HG03196 (cell line): ENCODE measurements around the gene NAMPT.
"Not testable (repeated sequence)": the region's sequence is repeated elsewhere in the genome, so short reads cannot be mapped to it uniquely, and the experiment has no call there.

ENCODE experiments used
- ATAC-seq: cut with Tn5 transposase; IDR thresholded peaks from one replicate; pipeline ENCODE4 v1.9.1; 2021; ENCODE audit not compliant: unreplicated experiment

NAMPT gene

DNA sequence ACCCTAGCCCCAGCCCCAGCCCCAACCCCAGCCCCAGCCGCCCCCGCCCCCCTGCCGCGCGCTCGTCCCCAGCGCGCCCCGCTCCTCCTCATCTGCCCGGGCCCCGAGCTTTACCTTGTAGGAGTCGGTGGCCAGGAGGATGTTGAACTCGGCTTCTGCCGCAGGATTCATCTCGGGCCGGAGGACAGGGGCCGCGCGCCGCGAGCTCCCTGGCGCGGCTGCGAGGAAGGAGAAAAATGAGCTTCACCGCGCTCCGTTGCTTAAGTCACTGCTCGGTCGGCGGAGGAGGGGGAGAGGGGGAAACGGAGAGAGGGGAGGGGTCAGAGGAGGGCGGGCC lies at the start of gene NAMPT:
TSS of gene NAMPT (minus strand) at position 270 of the 337 bp plus-strand sequence. CDS start at position 171, 99 bp downstream.
- no peak for ATAC-seq

DNA sequence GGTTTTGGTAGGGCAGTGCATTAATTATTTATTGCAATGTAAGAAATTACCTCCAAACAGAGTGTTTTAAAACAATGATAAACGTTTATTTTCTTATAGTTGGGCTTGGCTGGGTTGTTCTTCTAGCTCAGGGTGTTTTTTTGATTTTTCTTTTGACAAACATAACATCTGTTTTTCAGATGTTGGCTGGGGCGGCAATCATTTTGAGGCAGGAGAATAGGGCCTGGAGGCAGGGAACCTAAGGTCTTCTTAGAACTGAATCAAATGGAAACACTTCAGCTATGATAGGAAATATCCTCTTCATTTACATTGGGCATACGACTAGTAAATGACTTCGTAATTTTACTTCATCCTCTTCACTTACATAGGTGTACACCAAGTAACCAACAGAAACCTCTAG lies 47.4 kb upstream of the NAMPT start:
- ATAC-seq = no peak

DNA sequence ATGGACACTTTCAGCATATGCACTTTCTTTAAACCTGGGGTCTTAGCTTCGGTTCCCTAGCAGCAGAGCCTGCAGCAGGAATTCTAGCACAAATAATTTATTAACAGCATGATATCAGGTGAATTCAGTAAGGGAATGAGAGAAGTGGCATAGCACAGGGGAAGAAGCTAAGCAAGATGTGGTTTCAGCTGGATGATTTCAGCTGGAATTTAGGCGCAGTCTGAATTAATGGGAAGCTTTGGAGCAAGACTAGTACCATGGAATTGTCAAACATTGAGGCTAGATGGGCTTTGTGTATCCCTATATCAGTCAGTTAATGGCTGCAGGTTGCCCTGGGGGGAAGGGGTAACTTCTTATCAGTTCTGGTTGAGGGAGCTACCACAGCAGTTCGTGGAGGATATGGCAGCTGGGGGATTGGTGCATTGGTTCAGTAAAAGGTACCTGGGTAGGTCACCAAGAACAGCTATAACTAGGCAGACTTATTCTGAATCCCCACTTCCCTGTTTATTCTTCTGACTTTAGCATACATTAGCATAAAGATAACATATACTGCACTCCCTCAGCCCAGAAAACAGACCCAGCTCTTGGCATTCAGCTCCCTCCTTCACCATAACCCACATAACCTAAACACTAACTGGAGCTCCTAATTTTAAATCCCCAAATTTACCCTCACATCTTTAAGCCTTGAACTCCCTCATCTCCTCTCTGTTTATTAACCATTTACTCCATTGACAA lies 46.8 kb upstream of the NAMPT start:
- no peak for ATAC-seq

DNA sequence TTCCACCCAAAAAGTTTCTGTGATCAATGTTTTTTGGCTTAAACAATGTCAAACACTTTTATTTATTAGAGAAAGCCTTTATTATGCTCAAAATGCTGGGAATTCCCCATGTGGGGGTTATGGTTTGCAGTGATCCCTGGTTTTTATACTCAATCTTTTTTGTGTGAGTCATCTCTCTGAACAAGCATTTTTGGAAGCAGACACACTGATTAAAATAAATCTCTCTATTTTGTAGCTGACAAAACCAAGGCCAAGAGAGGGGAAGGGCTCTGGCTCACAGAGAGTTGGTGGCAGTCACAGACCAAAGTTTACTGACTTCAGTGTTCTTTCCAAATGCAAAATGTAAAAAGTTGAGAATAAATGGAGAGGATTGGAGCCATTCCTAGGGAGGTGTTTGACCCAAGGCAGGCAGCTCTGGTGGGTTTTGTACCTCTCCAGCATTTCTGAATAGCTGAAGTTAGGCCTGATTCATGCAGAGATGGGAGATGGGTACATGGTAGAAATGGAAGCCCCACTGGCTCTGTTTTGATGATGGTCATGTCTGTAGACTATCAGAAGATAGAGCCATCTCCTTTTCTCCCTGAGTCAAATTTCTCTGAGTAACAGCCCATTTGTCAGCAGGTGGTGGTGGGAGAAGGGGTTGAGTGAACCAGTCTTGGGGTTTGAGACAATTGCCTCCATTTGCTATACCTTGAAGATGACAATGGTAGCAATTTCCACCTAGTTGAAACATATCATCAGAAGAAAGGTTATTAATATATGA lies 45.4 kb upstream of the NAMPT start:
- ATAC-seq = no peak

DNA sequence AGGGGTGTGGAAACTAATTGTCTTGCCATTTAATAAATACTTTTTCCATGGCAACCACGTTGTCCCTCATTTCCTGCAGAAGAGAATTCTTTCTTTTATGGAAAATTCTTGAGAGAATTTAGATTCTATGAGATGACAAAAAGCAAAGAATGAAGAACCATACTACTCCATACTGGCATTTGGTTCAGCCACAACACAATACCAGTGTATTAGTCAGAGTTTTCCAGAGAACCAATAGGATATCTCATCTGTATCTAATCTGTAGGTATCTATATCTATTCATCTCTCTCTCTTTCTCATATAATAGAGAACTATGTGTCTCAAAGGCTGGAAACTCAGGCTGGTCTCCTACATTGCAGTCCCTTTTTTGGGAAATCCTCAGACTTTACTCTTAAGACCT lies 44.6 kb upstream of the NAMPT start:
- no peak for ATAC-seq

DNA sequence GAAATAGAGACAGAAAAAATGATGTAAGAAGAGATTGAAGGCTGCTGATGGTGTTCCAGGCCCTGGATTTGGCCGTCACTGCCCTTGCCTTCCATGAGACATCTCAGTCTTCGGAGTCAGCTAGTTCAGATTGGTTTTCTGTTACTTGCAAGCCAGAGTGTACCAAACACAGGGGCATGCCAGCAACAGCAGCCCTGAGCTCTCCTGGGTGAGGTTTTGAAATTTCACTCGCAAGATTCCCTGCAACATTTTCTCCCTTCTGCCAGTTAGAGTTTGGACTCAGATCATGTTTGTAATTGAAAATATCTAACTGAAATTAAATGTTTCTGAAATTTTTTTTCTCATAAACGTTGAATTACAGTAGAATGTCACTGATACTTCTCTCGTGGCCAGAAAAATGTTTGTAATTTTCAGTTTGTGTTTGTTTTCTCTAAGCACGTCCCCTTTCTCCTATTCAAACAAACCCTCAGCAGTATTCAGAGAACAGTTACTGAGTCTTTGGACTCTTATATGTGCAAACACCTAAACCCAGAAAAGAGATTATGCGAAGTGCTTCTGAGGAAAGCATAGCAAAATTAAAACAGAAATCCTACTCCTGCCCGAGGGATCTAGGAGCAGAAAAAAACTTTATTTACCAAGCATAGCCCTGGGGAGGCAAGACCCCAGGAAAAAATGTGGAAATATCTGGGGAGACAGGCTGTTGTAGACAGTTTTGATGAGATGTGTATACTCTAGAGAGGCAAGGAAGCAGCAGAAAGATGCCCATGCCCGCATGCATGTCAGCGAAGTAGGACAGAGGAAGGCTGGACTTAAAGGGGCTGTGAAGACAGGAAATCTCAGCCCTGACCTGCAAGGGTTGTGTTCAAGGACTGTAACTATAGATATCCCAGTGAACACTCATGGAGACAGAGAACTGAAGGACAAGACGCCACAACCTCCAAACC lies 43.0 kb upstream of the NAMPT start:
- ATAC-seq = no peak

DNA sequence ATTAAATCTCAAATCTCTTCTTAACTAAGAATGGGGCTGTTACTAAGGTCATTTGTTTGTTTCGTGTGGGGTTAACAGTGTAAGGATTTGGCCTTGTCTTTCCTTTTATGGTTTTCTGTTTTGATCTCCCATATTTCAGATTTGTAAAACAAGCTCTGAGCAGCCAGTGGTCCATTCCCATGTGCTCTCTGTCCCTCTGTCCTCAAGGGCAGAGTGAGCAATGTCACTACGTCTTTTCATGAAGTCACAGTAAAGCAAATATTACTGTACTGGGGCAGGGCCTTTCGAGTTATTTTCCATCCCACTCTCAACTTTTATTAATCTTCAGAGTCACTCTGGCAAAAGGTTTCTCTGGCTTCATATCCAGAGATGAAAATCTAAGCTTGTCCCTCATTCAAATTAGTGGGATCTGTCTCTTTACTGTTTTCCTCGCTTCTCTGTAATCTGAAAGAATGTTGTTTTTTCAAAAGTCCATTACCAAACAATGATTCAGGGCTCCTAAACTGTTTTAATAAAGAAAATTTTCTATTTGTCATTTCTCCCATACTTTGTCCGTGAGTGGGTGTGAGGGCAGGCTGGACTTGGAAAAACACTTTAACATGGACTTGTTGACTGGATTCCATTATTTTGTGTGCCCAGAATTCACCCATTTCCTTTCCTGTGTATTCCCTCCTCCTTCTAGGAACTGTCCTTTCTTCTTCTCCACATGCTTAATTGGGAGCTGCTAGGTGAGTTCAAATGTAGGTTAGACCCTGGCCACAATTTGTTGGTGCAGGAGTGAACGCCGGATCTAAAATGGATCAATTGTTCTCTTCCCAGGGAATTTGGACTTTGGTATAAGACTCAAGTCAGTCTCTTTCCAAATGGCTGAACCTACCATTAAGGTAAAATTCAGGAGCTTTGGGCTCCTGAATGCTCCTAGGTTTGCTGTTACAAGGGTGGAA lies 42.1 kb upstream of the NAMPT start:
- no peak for ATAC-seq

DNA sequence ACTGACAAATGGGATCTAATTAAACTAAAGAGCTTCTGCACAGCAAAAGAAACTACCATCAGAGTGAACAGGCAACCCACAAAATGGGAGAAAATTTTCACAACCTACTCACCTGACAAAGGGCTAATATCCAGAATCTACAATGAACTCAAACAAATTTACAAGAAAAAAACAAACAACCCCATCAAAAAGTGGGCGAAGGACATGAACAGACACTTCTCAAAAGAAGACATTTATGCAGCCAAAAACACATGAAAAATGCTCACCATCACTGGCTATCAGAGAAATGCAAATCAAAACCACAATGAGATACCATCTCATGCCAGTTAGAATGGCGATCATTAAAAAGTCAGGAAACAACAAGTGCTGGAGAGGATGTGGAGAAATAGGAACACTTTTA lies 39.7 kb upstream of the NAMPT start:
- ATAC-seq = not testable (repeated sequence)

DNA sequence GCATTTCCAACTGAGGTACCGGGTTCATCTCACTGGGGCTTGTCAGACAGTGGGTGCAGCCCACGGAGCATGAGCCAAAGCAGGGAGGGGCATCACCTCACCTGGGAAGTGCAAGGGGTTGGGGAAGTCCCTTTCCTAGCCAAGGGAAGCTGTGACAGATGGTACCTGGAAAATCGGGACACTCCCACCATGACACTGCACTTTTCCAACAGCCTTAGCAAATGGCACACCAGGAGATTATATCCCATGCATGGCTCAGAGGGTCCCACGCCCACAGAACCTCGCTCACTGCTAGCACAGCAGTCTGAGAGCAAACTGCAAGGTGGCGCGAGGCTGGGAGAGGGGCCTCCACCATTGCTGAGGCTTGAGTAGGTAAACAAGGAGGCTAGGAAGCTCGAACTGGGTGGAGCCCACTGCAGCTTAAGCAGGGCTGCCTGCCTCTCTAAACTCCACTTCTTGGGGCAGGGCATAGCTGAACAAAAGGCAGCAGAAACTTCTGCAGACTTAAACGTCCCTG lies 35.5 kb upstream of the NAMPT start:
- not testable (repeated sequence) for ATAC-seq

DNA sequence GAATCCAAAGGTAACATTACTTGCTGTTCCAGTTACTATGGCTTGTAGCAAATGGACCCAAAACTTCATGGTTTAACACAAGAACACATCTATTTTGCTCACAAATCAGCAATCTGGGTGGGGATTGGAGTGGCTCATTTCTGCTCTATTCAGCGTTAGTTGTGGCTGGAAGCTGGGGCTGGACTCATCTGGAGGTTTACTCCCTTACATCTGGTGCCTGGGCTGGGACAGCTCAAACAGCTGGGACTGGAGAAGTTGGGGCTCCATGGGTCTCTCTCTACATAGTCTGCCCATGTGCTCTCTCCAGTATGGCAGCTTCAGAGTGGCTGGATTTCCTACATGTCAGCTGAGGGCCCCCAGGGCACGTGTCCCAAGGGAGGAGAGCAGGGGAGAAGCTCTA lies 33.7 kb upstream of the NAMPT start:
- ATAC-seq = no peak

DNA sequence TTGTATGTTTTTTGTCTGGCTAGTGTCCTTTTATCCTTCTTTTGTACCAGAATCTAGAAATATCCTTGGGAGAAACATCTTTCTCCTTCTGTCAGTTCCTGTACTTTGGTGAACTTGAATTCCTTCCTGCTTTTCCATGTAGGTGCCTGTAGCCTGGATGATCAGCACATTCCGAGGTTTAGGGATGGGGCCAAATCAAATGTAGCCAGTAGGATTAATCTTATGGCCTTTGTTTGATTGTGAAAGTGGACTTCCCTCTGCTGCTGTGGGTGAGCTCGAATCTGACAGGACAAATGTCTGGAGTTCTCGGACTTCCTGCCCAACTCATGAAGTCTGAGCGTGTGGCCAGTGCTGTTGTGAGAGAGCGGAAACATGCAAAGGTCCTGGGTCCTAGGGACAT lies 33.2 kb upstream of the NAMPT start:
- ATAC-seq = no peak

DNA sequence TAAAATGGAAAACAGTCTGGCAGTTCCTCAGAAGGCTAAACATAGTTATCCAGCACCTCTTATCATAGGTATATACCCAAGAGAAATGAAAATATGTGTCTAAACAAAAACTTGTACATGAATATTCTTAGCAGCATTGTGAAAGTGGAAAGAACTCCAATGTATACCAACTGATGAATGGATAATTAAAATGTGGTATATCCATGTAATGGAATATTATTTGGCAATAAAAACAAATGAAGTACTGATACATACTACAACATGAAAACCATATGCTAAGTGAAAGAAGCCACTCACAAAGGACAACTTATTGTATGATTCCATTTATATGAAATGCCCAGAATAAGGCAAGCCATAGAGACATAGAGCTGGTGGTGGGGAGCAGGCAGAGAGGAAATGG lies 32.2 kb upstream of the NAMPT start:
- no peak for ATAC-seq

DNA sequence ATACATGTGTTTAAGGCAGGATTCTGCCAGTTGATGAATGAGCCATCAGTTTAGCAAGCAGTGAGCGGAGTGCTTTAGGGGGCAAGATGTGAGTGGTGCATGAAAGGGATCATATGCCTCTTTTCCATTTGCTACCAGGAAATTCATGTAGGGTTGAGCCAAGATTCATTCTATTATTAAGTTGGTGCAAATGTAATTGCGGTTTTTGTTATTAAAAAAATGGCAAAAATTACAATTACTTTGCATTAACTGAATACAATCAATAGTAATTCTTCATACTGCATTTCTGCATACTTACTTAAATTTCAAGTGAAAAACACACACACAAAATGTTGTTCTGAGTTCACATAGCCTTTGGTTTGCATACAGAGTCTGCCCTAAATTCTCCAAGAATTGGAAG lies 30.1 kb upstream of the NAMPT start:
- ATAC-seq = no peak

DNA sequence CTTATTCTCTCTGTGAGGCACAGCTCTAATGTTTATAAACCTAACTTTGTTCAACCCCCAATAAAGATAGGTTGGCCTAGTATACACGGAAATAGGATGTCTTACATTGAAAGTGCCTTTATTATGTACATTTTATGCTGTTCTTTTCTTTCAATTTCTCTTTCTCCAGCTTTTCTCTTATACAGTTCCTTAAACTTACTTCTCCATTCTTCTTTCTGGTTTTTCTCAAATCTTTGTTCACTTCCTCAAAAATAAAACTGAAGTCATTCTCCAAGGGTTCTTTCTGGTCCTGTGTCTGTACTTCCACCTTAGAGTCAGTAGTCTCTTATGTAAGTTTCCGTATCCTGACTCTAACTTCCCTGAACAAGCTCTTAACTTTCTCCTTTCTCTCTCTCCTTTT lies 29.2 kb upstream of the NAMPT start:
- no peak for ATAC-seq

DNA sequence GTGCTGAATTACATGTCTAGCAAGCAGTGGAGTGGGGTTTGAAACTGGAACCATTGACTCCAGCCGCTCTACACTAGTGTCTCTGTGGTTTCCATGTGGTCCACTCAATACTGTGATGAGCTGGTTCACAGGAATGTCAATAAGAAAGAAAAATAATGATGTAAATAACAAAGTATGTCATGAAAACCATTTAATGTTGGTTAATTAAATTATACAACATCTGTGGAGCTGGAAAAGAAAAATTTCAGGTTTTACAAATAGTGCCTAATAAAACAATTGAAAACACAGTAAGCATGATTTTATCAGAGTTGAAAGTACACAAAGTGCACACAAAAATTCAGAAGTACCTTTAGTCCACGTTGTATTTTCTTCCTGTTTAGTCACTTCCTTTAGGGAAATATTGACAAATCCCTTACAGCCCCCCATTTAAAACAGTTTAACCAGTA lies 28.7 kb upstream of the NAMPT start:
- no peak for ATAC-seq

DNA sequence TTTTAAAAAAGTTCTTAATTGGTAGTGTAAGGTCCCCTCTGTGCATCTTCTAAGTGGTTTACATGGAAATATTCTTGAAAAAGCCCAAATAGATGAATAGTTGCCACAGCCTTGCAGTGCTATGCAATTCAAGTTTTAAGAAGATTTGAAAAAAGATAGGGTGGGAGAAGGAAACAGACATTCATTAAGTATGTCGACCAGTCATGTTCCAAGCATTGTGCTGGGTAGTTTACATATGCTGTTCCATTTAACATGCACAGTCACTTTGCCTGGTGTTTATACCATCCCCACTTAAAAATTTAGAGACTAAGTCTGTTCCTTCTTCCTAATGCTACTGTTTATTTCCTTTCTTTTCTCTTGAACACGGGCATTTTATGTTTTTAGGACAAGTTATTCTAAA lies 28.1 kb upstream of the NAMPT start:
- ATAC-seq = no peak

DNA sequence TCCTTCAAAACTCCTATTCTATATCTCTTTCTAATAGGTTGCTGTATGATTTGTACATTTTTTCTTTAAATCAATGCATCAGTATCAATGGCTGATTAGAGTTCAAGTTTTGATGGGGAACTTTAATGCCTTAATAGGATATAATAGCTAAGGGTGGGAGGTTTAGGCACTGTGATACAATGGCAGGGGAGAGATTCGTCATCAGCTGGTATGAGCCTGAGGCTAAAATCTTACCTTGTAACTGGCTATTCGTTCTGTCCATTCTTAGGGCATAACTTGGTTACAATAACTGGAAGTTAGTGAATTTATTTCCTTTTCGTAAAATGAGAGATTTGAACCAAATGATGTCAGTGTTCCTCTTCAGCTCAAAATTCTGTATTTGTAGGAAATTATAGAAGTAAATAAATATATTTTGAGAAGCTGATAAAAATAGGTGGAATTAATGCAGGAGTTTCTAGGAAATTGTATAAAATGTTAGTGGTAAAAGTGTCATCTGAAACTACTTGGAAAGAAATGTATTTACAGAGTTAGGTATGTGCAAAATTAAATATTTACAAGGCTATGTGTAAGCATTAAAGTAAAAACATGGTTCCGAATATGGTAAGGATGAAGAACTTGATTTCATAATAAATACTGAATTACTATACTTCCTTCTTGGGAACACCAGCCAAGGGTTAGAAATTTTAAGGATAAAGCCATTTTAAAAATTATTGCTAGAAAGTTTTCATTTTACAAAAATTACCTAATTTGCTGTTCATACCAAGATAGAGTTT lies 27.5 kb upstream of the NAMPT start:
- no peak for ATAC-seq

DNA sequence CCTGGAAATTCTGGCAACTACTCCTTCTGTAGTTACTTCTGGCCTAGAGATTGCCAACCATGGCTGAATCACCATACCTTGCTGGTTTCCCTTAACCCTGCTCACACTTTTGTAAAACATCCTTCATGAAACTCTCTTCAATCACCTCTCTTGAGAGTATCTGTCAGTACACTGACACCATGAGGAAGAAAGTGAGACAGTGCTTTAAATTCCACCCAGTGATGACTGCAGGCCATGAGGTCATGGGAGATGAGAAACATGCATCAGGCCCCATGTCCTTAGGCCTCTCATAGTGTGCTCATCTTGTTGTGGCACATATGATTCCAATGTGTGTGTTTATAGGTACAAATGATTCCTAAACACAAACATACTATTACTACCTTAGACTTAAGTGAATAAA lies 24.6 kb upstream of the NAMPT start:
- ATAC-seq = no peak

DNA sequence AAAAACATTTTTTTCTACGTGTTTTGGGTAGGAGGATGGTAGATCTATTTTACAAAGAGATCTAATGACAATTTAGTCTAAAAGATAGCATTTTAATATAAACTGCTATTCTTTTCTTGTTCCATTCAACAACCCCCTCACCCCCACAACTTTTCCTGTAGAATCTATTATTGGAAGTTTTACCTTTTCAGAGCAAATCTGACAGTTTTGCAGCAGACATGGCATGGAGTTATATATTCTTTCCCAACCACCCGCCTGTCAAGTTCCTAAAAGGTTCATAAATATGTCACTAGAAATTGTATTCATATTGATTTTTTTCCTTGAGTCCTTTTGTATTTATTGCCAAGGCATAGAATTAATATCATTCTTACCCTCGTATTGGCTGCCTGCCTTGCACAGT lies 21.5 kb upstream of the NAMPT start:
- ATAC-seq = no peak
